Measurements from ENCODE around the gene SLAIN1.
"Not testable (repeated sequence)": the region's sequence is repeated elsewhere in the genome, so short reads cannot be mapped to it uniquely, and the experiment has no call there.

SLAIN1 gene
- total RNA-seq = 29.7 to 57.6 (median 42.7) reads per million in 9 experiments

GRCh38 chr13:77697217-77698103 is at the start of gene SLAIN1:
Gene SLAIN1, plus strand, starts transcription at chr13:77697687. Its CDS starts 227 bp downstream, at chr13:77697914.
- Mint-ChIP-seq H3K9me3 (no peaks in the 10 kb centered on the region), H3K27ac (peak within 1 kb of the TSS; percentile 86 to 95), H3K4me3 (peak within 1 kb of the TSS; percentile 94 to 97), H3K27me3 (no peaks in the 10 kb centered on the region), H3K4me1 (ENCODE audit: low read depth in 2 of 2) (peaks cover 22 to 37% of the 10 kb centered on the region in 2 donors), H3K36me3 (ENCODE audit: insufficient read depth) (peaks cover 14% of the 10 kb centered on the region)
- peak; percentile 80 for ATAC-seq (replicated peaks)
- peak; percentile 74 to 82 (median 79) for DNase-seq

GRCh38 chr13:77650409-77650808 is 47.1 kb upstream of the SLAIN1 start:
- H3K36me3 Mint-ChIP-seq (ENCODE audit: insufficient read depth) = no peaks in the 10 kb centered on the region
- no peaks in the 10 kb centered on the region for H3K9me3 Mint-ChIP-seq
- DNase-seq (no peak), ATAC-seq (replicated peaks) (no peak)
- peaks cover 18 to 27% of the 10 kb centered on the region in 2 donors for H3K27me3 Mint-ChIP-seq
- H3K27ac Mint-ChIP-seq = no peak overlapping the region
- H3K4me1 Mint-ChIP-seq (ENCODE audit: low read depth in 2 of 2) = no peaks in the 10 kb centered on the region
- H3K4me3 Mint-ChIP-seq = no peak overlapping the region

- no peaks in the 10 kb centered on the region for H3K9me3 Mint-ChIP-seq
- DNase-seq = no peak
- H3K27ac Mint-ChIP-seq = no peak overlapping the region
These were observed 44.2 kb upstream of the SLAIN1 start for GRCh38 chr13:77653301-77653700.

GRCh38 chr13:77660016-77660415 is 37.5 kb upstream of the SLAIN1 start:
- not testable (repeated sequence) for H3K4me1 Mint-ChIP-seq (ENCODE audit: low read depth in 2 of 2); H3K27ac Mint-ChIP-seq

More at GRCh38 chr13:77653301-77653700, 44.2 kb upstream of the SLAIN1 start:
- no peaks in the 10 kb centered on the region for H3K4me1 Mint-ChIP-seq (ENCODE audit: low read depth in 2 of 2)
- no peak for ATAC-seq (replicated peaks)
- H3K36me3 Mint-ChIP-seq (ENCODE audit: insufficient read depth) = peaks cover 3% of the 10 kb centered on the region
- no peak overlapping the region for H3K4me3 Mint-ChIP-seq
- peaks cover 0 to 12% of the 10 kb centered on the region in 2 donors for H3K27me3 Mint-ChIP-seq

GRCh38 chr13:77660841-77661250 is 36.6 kb upstream of the SLAIN1 start:
- Mint-ChIP-seq H3K9me3 (no peaks in the 10 kb centered on the region), H3K36me3 (ENCODE audit: insufficient read depth) (peaks cover 3% of the 10 kb centered on the region), H3K27ac (no peak overlapping the region), H3K27me3 (peaks cover 7 to 11% of the 10 kb centered on the region in 2 donors), H3K4me3 (no peak overlapping the region), H3K4me1 (ENCODE audit: low read depth in 2 of 2) (no peaks in the 10 kb centered on the region)
- no peak for ATAC-seq (replicated peaks)
- no peak for DNase-seq

More at GRCh38 chr13:77660016-77660415, 37.5 kb upstream of the SLAIN1 start:
- not testable (repeated sequence) for ATAC-seq (replicated peaks); H3K36me3 Mint-ChIP-seq (ENCODE audit: insufficient read depth); H3K4me3 Mint-ChIP-seq; H3K9me3 Mint-ChIP-seq; DNase-seq
- H3K27me3 Mint-ChIP-seq = peaks cover 7 to 11% of the 10 kb centered on the region in 2 donors

- H3K4me3 Mint-ChIP-seq; H3K4me1 Mint-ChIP-seq (ENCODE audit: low read depth in 2 of 2); H3K9me3 Mint-ChIP-seq; DNase-seq; H3K36me3 Mint-ChIP-seq (ENCODE audit: insufficient read depth); H3K27ac Mint-ChIP-seq; ATAC-seq (replicated peaks): not testable (repeated sequence)
- H3K27me3 Mint-ChIP-seq = peaks cover 21 to 22% of the 10 kb centered on the region in 2 donors
These were observed 35.2 kb upstream of the SLAIN1 start for GRCh38 chr13:77662301-77662700.

GRCh38 chr13:77662831-77663230 is 34.7 kb upstream of the SLAIN1 start:
- not testable (repeated sequence) for H3K4me1 Mint-ChIP-seq (ENCODE audit: low read depth in 2 of 2); H3K27ac Mint-ChIP-seq; H3K4me3 Mint-ChIP-seq; DNase-seq; ATAC-seq (replicated peaks); H3K36me3 Mint-ChIP-seq (ENCODE audit: insufficient read depth); H3K9me3 Mint-ChIP-seq
- peaks cover 27% of the 10 kb centered on the region in 2 donors for H3K27me3 Mint-ChIP-seq

- no peak for DNase-seq
- Mint-ChIP-seq H3K36me3 (ENCODE audit: insufficient read depth) (no peaks in the 10 kb centered on the region), H3K4me1 (ENCODE audit: low read depth in 2 of 2) (peaks cover 0 to 3% of the 10 kb centered on the region in 2 donors), H3K9me3 (no peaks in the 10 kb centered on the region), H3K4me3 (no peak overlapping the region), H3K27me3 (peaks cover 84 to 92% of the 10 kb centered on the region in 2 donors), H3K27ac (no peak overlapping the region)
- no peak for ATAC-seq (replicated peaks)
These were observed 22.6 kb upstream of the SLAIN1 start for GRCh38 chr13:77674852-77675251.

- H3K4me3 Mint-ChIP-seq = no peak overlapping the region
- peaks cover 67 to 75% of the 10 kb centered on the region in 2 donors for H3K27me3 Mint-ChIP-seq
- no peak for DNase-seq
- no peaks in the 10 kb centered on the region for H3K4me1 Mint-ChIP-seq (ENCODE audit: low read depth in 2 of 2)
- no peak for ATAC-seq (replicated peaks)
- no peaks in the 10 kb centered on the region for H3K36me3 Mint-ChIP-seq (ENCODE audit: insufficient read depth)
- H3K27ac Mint-ChIP-seq = no peak overlapping the region
- no peaks in the 10 kb centered on the region for H3K9me3 Mint-ChIP-seq
These were observed 18.7 kb upstream of the SLAIN1 start for GRCh38 chr13:77678691-77679235.

GRCh38 chr13:77687799-77688198 is 9.7 kb upstream of the SLAIN1 start:
- no peak overlapping the region for H3K4me3 Mint-ChIP-seq
- H3K4me1 Mint-ChIP-seq (ENCODE audit: low read depth in 2 of 2) = no peaks in the 10 kb centered on the region
- H3K9me3 Mint-ChIP-seq = no peaks in the 10 kb centered on the region
- DNase-seq = no peak
- H3K27me3 Mint-ChIP-seq = peaks cover 11% of the 10 kb centered on the region in 2 donors
- H3K27ac Mint-ChIP-seq = no peak overlapping the region
- no peak for ATAC-seq (replicated peaks)
- H3K36me3 Mint-ChIP-seq (ENCODE audit: insufficient read depth) = no peaks in the 10 kb centered on the region

- ATAC-seq (replicated peaks) = no peak
- no peak overlapping the region for H3K27ac Mint-ChIP-seq
- H3K4me3 Mint-ChIP-seq = no peak overlapping the region
- H3K27me3 Mint-ChIP-seq = peaks cover 3 to 5% of the 10 kb centered on the region in 2 donors
- H3K36me3 Mint-ChIP-seq (ENCODE audit: insufficient read depth) = peaks cover 3% of the 10 kb centered on the region
- no peak for DNase-seq
- no peaks in the 10 kb centered on the region for H3K9me3 Mint-ChIP-seq
- peaks cover 6 to 15% of the 10 kb centered on the region in 2 donors for H3K4me1 Mint-ChIP-seq (ENCODE audit: low read depth in 2 of 2)
These were observed 5.6 kb upstream of the SLAIN1 start for GRCh38 chr13:77691871-77692270.

GRCh38 chr13:77692746-77693448 is 4.6 kb upstream of the SLAIN1 start:
- no peak for ATAC-seq (replicated peaks)
- no peaks in the 10 kb centered on the region for H3K9me3 Mint-ChIP-seq
- no peak overlapping the region for H3K4me3 Mint-ChIP-seq
- H3K27me3 Mint-ChIP-seq = no peaks in the 10 kb centered on the region
- H3K4me1 Mint-ChIP-seq (ENCODE audit: low read depth in 2 of 2) = peaks cover 9 to 18% of the 10 kb centered on the region in 2 donors
- H3K36me3 Mint-ChIP-seq (ENCODE audit: insufficient read depth) = peaks cover 6% of the 10 kb centered on the region
- H3K27ac Mint-ChIP-seq = no peak overlapping the region
- DNase-seq = no peak

GRCh38 chr13:77693449-77693940 is 4.0 kb upstream of the SLAIN1 start:
- no peaks in the 10 kb centered on the region for H3K9me3 Mint-ChIP-seq
- H3K27ac Mint-ChIP-seq = no peak overlapping the region
- no peak overlapping the region for H3K4me3 Mint-ChIP-seq
- peaks cover 6% of the 10 kb centered on the region for H3K36me3 Mint-ChIP-seq (ENCODE audit: insufficient read depth)
- peaks cover 9 to 18% of the 10 kb centered on the region in 2 donors for H3K4me1 Mint-ChIP-seq (ENCODE audit: low read depth in 2 of 2)
- H3K27me3 Mint-ChIP-seq = no peaks in the 10 kb centered on the region
- ATAC-seq (replicated peaks) = no peak
- DNase-seq = no peak
